ENCODE data around the gene GALNT2. TPM values are rescaled to one million over a fixed set of nuclear protein-coding genes. Genes with fewer than 3 reads are reported as not detected.

GALNT2 gene
- total RNA-seq, 1 experiment from 2014 or later: 62.2 TPM

- ChIA-PET POLR2A (no interaction called here), CTCF (no interaction called here)
- Histone ChIP-seq H3K36me3 (ENCODE audit: control insufficient read depth, insufficient read depth, low read length) (no peaks in the 10 kb centered on the region), H3K27me3 (replicated peaks; ENCODE audit: control insufficient read depth, insufficient read depth, low read length) (no peaks in the 10 kb centered on the region), H3K4me1 (peaks cover under 1% of the 10 kb centered on the region; the same call in 1 of the 2 replicates), H3K4me3 (ENCODE audit: low read depth, low read length) (no peak overlapping the region), H3K9me3 (no peaks in the 10 kb centered on the region)
- Mint-ChIP-seq H3K4me1 (ENCODE audit: low read depth, unreplicated experiment) (peaks cover 7% of the 10 kb centered on the region), H3K27me3 (ENCODE audit: insufficient read depth, unreplicated experiment) (no peaks in the 10 kb centered on the region), H3K36me3 (ENCODE audit: insufficient read depth, unreplicated experiment) (no peaks in the 10 kb centered on the region), H3K9me3 (ENCODE audit: unreplicated experiment) (no peaks in the 10 kb centered on the region), H3K27ac (ENCODE audit: unreplicated experiment) (no peak overlapping the region), H3K4me3 (ENCODE audit: unreplicated experiment) (no peak overlapping the region)
- no peak for TF ChIP-seq CTCF (IDR thresholded peaks at IDR 0.05; ENCODE audit: insufficient read depth in 1 of 2, low read depth in 1 of 2, low read length in 1 of 2, severe bottlenecking in 1 of 2, unreplicated experiment in 1 of 2)
- intact Hi-C loops (cut with micrococcal nuclease; ENCODE audit: unreplicated experiment): no loop called here
- DNase-seq: no peak
- no TSS peak for BruUV-seq (replicated peaks)
Observed at GRCh38 chr1:230091473-230092231, 24.6 kb downstream of the GALNT2 start.

GRCh38 chr1:230094746-230095145 is 27.7 kb downstream of the GALNT2 start:
- Mint-ChIP-seq H3K36me3 (ENCODE audit: insufficient read depth, unreplicated experiment) (no peaks in the 10 kb centered on the region), H3K27ac (ENCODE audit: unreplicated experiment) (no peak overlapping the region), H3K27me3 (ENCODE audit: insufficient read depth, unreplicated experiment) (no peaks in the 10 kb centered on the region), H3K4me1 (ENCODE audit: low read depth, unreplicated experiment) (peaks cover 6% of the 10 kb centered on the region), H3K9me3 (ENCODE audit: unreplicated experiment) (no peaks in the 10 kb centered on the region), H3K4me3 (ENCODE audit: unreplicated experiment) (no peak overlapping the region)
- intact Hi-C loops (cut with micrococcal nuclease; ENCODE audit: unreplicated experiment): no loop called here
- Histone ChIP-seq H3K4me3 (ENCODE audit: low read depth, low read length) (no peak overlapping the region), H3K36me3 (ENCODE audit: control insufficient read depth, insufficient read depth, low read length) (no peaks in the 10 kb centered on the region), H3K9me3 (no peaks in the 10 kb centered on the region), H3K27me3 (replicated peaks; ENCODE audit: control insufficient read depth, insufficient read depth, low read length) (no peaks in the 10 kb centered on the region), H3K4me1 (no peaks in the 10 kb centered on the region)
- ChIA-PET POLR2A (no interaction called here), CTCF (no interaction called here)
- TF ChIP-seq CTCF (IDR thresholded peaks at IDR 0.05; ENCODE audit: insufficient read depth in 1 of 2, low read depth in 1 of 2, low read length in 1 of 2, severe bottlenecking in 1 of 2, unreplicated experiment in 1 of 2): no peak
- no peak for DNase-seq
- BruUV-seq (replicated peaks): no TSS peak

GRCh38 chr1:230095938-230096337 is 28.9 kb downstream of the GALNT2 start:
- CTCF ChIA-PET: no interaction called here
- no peak for TF ChIP-seq CTCF (IDR thresholded peaks at IDR 0.05; ENCODE audit: insufficient read depth in 1 of 2, low read depth in 1 of 2, low read length in 1 of 2, severe bottlenecking in 1 of 2, unreplicated experiment in 1 of 2)
- no peaks in the 10 kb centered on the region for H3K36me3 ChIP-seq (ENCODE audit: control insufficient read depth, insufficient read depth, low read length)
- intact Hi-C loops (cut with micrococcal nuclease; ENCODE audit: unreplicated experiment): no loop called here
- no peak for DNase-seq
- Mint-ChIP-seq H3K4me3 (ENCODE audit: unreplicated experiment) (no peak overlapping the region), H3K36me3 (ENCODE audit: insufficient read depth, unreplicated experiment) (no peaks in the 10 kb centered on the region), H3K27me3 (ENCODE audit: insufficient read depth, unreplicated experiment) (no peaks in the 10 kb centered on the region), H3K9me3 (ENCODE audit: unreplicated experiment) (no peaks in the 10 kb centered on the region), H3K27ac (ENCODE audit: unreplicated experiment) (no peak overlapping the region), H3K4me1 (ENCODE audit: low read depth, unreplicated experiment) (no peaks in the 10 kb centered on the region)
- no peaks in the 10 kb centered on the region for H3K9me3 ChIP-seq
- H3K27me3 ChIP-seq (replicated peaks; ENCODE audit: control insufficient read depth, insufficient read depth, low read length): no peaks in the 10 kb centered on the region
- POLR2A ChIA-PET: no interaction called here
- H3K4me1 ChIP-seq: no peaks in the 10 kb centered on the region
- BruUV-seq (replicated peaks): no TSS peak
- no peak overlapping the region for H3K4me3 ChIP-seq (ENCODE audit: low read depth, low read length)
